Measurements from ENCODE around the gene ZNF493. TPM values are rescaled to one million over a fixed set of nuclear protein-coding genes. Genes with fewer than 3 reads are reported as not detected.

The ZNF493 gene
- total and polyA plus RNA-seq, 4 donors = 3.5 to 147 (median 15.2) TPM

- peaks cover 0 to 5% (median 4%) of the 10 kb centered on the region in 4 donors for H3K36me3 ChIP-seq (ENCODE audit: control insufficient read depth in 4 of 4, insufficient read depth in 4 of 4, low read length in 4 of 4)
- H3K27me3 ChIP-seq (ENCODE audit: control insufficient read depth in 3 of 3, insufficient read depth in 3 of 3, low read length in 2 of 3) = no peaks in the 10 kb centered on the region
- DNase-seq (no peak), ATAC-seq (ENCODE audit: insufficient read depth, low FRiP score) (no peak)
- no peak for TF ChIP-seq CTCF (IDR thresholded peaks at IDR 0.05; ENCODE audit: control extremely low read depth, extremely low read depth)
- no peak overlapping the region for H3K9ac ChIP-seq (ENCODE audit: insufficient read depth in 1 of 2, low read length in 2 of 2)
- peaks cover 0 to 23% (median 4%) of the 10 kb centered on the region in 5 donors for H3K4me1 ChIP-seq (ENCODE audit: control insufficient read depth in 5 of 5, insufficient read depth in 5 of 5, low read length in 5 of 5)
- H3K27ac ChIP-seq (ENCODE audit: low read depth in 1 of 2, low read length in 1 of 2) = no peak overlapping the region
- no peak overlapping the region for H3K4me3 ChIP-seq
- peaks cover 0 to 2% (median 0%) of the 10 kb centered on the region in 4 donors for H3K9me3 ChIP-seq (ENCODE audit: control insufficient read depth in 4 of 4, insufficient read depth in 3 of 4, low read length in 3 of 4)
- 93 to 94% methylated on average over 5 of the region's 5 CpGs for WGBS, 2 donors
Measured at GRCh38 chr19:21398851-21399250, 1.9 kb downstream of the ZNF493 start.

DNA sequence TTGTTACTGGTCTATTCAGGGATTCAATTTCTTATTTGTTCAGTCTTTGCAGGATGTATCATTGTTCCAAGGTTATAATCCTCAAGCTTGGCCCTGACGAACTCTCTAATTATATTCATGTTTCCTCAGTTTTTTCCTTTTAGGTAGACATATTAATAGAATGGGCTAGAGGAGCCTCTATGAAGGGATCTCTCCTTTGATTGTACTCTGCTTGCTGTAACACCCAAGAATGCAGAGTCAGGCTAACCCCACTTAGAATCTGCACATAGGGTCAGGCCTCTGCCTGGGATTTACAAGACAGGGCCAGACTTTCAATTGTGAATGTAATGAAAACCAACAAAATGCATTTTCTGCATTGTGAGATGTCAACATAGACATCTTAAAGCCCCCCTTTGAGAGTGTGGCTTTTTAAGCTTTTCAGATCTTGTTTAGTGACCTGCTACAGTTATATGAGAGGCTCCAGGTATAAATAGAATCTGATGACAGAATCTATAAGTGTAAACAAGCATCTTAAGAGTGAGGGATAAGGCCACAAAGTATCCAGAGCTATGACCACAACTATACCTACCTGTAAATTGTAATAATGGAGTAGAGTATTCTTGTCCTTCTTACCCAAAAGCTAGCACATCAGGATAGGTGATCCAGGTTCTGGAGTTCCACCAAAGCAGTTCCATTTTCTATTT, 5.5 kb downstream of the ZNF493 start:
- ATAC-seq (ENCODE audit: insufficient read depth, low FRiP score) (no peak), DNase-seq (no peak)
- Histone ChIP-seq H3K27ac (ENCODE audit: low read depth in 1 of 2, low read length in 1 of 2) (no peak overlapping the region), H3K36me3 (ENCODE audit: control insufficient read depth in 4 of 4, insufficient read depth in 4 of 4, low read length in 4 of 4) (peaks cover 0 to 12% (median 2%) of the 10 kb centered on the region in 4 donors), H3K27me3 (ENCODE audit: control insufficient read depth in 3 of 3, insufficient read depth in 3 of 3, low read length in 2 of 3) (no peaks in the 10 kb centered on the region), H3K4me3 (no peak overlapping the region), H3K9ac (ENCODE audit: insufficient read depth in 1 of 2, low read length in 2 of 2) (no peak overlapping the region), H3K9me3 (ENCODE audit: control insufficient read depth in 4 of 4, insufficient read depth in 3 of 4, low read length in 3 of 4) (peaks cover 0 to 3% (median 0%) of the 10 kb centered on the region in 4 donors), H3K4me1 (ENCODE audit: control insufficient read depth in 5 of 5, insufficient read depth in 5 of 5, low read length in 5 of 5) (peaks cover 0 to 23% (median 4%) of the 10 kb centered on the region in 5 donors)
- WGBS, 2 donors = 85 to 88% methylated on average over 1 of the region's 1 CpG
- TF ChIP-seq CTCF (IDR thresholded peaks at IDR 0.05; ENCODE audit: control extremely low read depth, extremely low read depth) = no peak

GRCh38 chr19:21410166-21410565, 13.2 kb downstream of the ZNF493 start:
- Histone ChIP-seq H3K9me3 (ENCODE audit: control insufficient read depth in 4 of 4, insufficient read depth in 3 of 4, low read length in 3 of 4) (peaks cover 0 to 13% (median 0%) of the 10 kb centered on the region in 4 donors), H3K27me3 (ENCODE audit: control insufficient read depth in 3 of 3, insufficient read depth in 3 of 3, low read length in 2 of 3) (no peaks in the 10 kb centered on the region)

More at GRCh38 chr19:21410166-21410565, 13.2 kb downstream of the ZNF493 start:
- H3K4me3 ChIP-seq = no peak overlapping the region
- H3K36me3 ChIP-seq (ENCODE audit: control insufficient read depth in 4 of 4, insufficient read depth in 4 of 4, low read length in 4 of 4) = peaks cover 9 to 43% (median 18%) of the 10 kb centered on the region in 4 donors
- WGBS, 2 donors = 85 to 86% methylated on average over 1 of the region's 1 CpG
- H3K9ac ChIP-seq (ENCODE audit: insufficient read depth in 1 of 2, low read length in 2 of 2) = no peak overlapping the region
- no peak for TF ChIP-seq CTCF (IDR thresholded peaks at IDR 0.05; ENCODE audit: control extremely low read depth, extremely low read depth)
- no peaks in the 10 kb centered on the region for H3K4me1 ChIP-seq (ENCODE audit: control insufficient read depth in 5 of 5, insufficient read depth in 5 of 5, low read length in 5 of 5)
- no peak for DNase-seq
- ATAC-seq (ENCODE audit: insufficient read depth, low FRiP score) = no peak
- no peak overlapping the region for H3K27ac ChIP-seq (ENCODE audit: low read depth in 1 of 2, low read length in 1 of 2)
